ENCODE measurements around the gene EPS15. TPM values are rescaled to one million over a fixed set of nuclear protein-coding genes. Genes with fewer than 3 reads are reported as not detected.

EPS15 gene
- total and polyA plus RNA-seq, 9 of the 15 experiments (the other 6 are each of a cell fraction or from before 2014, with no cell fraction given) = 23.1 to 69.0 (median 41.7) TPM

- ATAC-seq = no peak
- POLR2A ChIA-PET = interaction anchor here (0.6 to 1.3 kb wide), 5 partner anchors 10 to 35 kb away, joined by 3 to 6 read pairs (median 3); no protein-coding TSS in a partner anchor
- no peaks in the 10 kb centered on the region for H3K79me2 ChIP-seq (ENCODE audit: control insufficient read depth, insufficient read depth, low read length)
- H3K27me3 ChIP-seq (ENCODE audit: control insufficient read depth in 2 of 2, insufficient read depth in 2 of 2, low read length in 2 of 2) = peaks cover 0 to 8% of the 10 kb centered on the region in 2 experiments; a peak in 3 of 5 replicates
- H3K4me3 ChIP-seq = no peak overlapping the region
- no peak overlapping the region for H3K27ac ChIP-seq (ENCODE audit: extremely low read depth, low read depth, low read length)
- in situ Hi-C loops (cut with MboI) (loop anchor here (10.0 kb wide), 1 partner anchor 188 kb away; no protein-coding TSS in a partner anchor), intact Hi-C loops (cut with micrococcal nuclease) (loop anchor here (10.0 kb wide), 1 partner anchor 418 kb away; no protein-coding TSS in a partner anchor)
- 0 out of 2 replicates have a peak, but pooled peaks cover 3% of the 10 kb centered on the region for H4K20me1 ChIP-seq (replicated peaks; ENCODE audit: control insufficient read depth, insufficient read depth, low read length)
- peaks cover 0 to 17% of the 10 kb centered on the region in 2 experiments; a peak in 2 of 5 replicates for H3K4me1 ChIP-seq (replicated peaks in 1 of 2; ENCODE audit: control insufficient read depth in 2 of 2, insufficient read depth in 2 of 2, low read length in 2 of 2)
- DNase-seq (ENCODE audit: extremely low read depth in 1 of 4, low spot score in 3 of 4) = no peak
- BruUV-seq (replicated peaks) = no TSS peak
- no peak for FAIRE-seq
- H3K4me2 ChIP-seq (ENCODE audit: insufficient read depth, low read length) = no peak overlapping the region
- WGBS (ENCODE audit: insufficient coverage, low coverage, missing lambda C conversion rate) = 13% methylated on average over 7 of the region's 7 CpGs
- no peaks in the 10 kb centered on the region for H3K9me3 ChIP-seq (replicated peaks; ENCODE audit: control insufficient read depth, insufficient read depth, low read depth, low read length)
- H3K9ac ChIP-seq (ENCODE audit: insufficient read depth in 1 of 2, low read depth in 2 of 2, low read length in 2 of 2) = no peak overlapping the region
- H3K36me3 ChIP-seq (ENCODE audit: control insufficient read depth, insufficient read depth, low read length) = no peaks in the 10 kb centered on the region
- no peaks in the 10 kb centered on the region for H3K9me1 ChIP-seq (ENCODE audit: control insufficient read depth, insufficient read depth, low read length)
- H2AFZ ChIP-seq (ENCODE audit: low read depth, low read length) = no peak overlapping the region
- CTCF ChIA-PET (ENCODE audit: low intra/inter-chr PET ratio) = no interaction called here
- no peak for TF ChIP-seq SIX5 (IDR thresholded peaks at IDR 0.05; ENCODE audit: borderline replicate concordance in 1 of 2, insufficient read depth in 1 of 2, low read depth in 1 of 2, low read length in 2 of 2)
- no peak for TF ChIP-seq ZNF586 (CRISPR knock-in tag; conservative IDR thresholded peaks at IDR 0.05)
- no peak for TF ChIP-seq PTTG1 (tag; IDR thresholded peaks at IDR 0.05; ENCODE audit: low read depth)
- TF ChIP-seq L3MBTL2 (IDR thresholded peaks at IDR 0.05) = no peak
- no peak for TF ChIP-seq ZNF644 (tag; IDR thresholded peaks at IDR 0.05; ENCODE audit: low read depth)
- TF ChIP-seq GTF3C2 (IDR thresholded peaks at IDR 0.05; ENCODE audit: borderline replicate concordance, extremely low read depth, insufficient read length) = peak; percentile 32
- TF ChIP-seq ZFP36 (IDR thresholded peaks at IDR 0.05; ENCODE audit: low read depth, low read length, partially characterized antibody) = peak; percentile 99
- no peak for TF ChIP-seq HNRNPUL1 (IDR thresholded peaks at IDR 0.05; ENCODE audit: low read length)
- peak; percentile 89 for TF ChIP-seq ZNF436 (CRISPR knock-in tag; IDR thresholded peaks at IDR 0.05)
- TF ChIP-seq RBM25 (IDR thresholded peaks at IDR 0.05; ENCODE audit: low read depth, low read length, severe bottlenecking) = peak; percentile 26
- TF ChIP-seq NR3C1 (CRISPR knock-in tag; IDR thresholded peaks at IDR 0.05) = 0 out of 2 replicates have a peak, but pooled peaks have one; percentile 22
- no peak for TF ChIP-seq ZNF583 (CRISPR knock-in tag; IDR thresholded peaks at IDR 0.05)
- TF ChIP-seq DLX4 (CRISPR knock-in tag; IDR thresholded peaks at IDR 0.05) = no peak
- no peak; a peak in 1 of 4 replicates for TF ChIP-seq RCOR1 (IDR thresholded peaks at IDR 0.05; ENCODE audit: borderline replicate concordance in 1 of 2, low read depth in 2 of 2, low read length in 2 of 2)
- TF ChIP-seq MAX (CRISPR knock-in tag; IDR thresholded peaks at IDR 0.05) = no peak
- TF ChIP-seq CEBPB (tag; IDR thresholded peaks at IDR 0.05) = peak; percentile 44
- no peak for TF ChIP-seq BRCA1 (IDR thresholded peaks at IDR 0.05)
- TF ChIP-seq BRCA1 (CRISPR knock-in tag; IDR thresholded peaks at IDR 0.05) = no peak
- no peak for TF ChIP-seq HIVEP1 (CRISPR knock-in tag; IDR thresholded peaks at IDR 0.05)
Measured at GRCh38 chr1:51346086-51346942, 172.8 kb downstream of the EPS15 start.

Data from K562 (cell line).